SK-N-SH treated with all-trans-retinoic acid at 6 μM for 48 hours (cell line): Measurements from ENCODE around the gene PRM3.
A peak's percentile ranks its signal among the peaks of the same experiment; 100 is the strongest.

ENCODE experiments used
- ATAC-seq: fragments of 200-7000 bp; cut with Tn5 transposase; 3 replicates; pipeline ENCODE4 v1.9.1; 2020; ENCODE audit warnings: mild to moderate bottlenecking, moderate library complexity
- ARNTL ChIP-seq: fragments of 450-650 bp; formaldehyde crosslinking; IDR thresholded peaks from 2 replicates; pipeline ENCODE4 v1.5.0; 2020; ENCODE audit warnings: low read depth, mild to moderate bottlenecking, moderate library complexity, borderline replicate concordance
- BACH2 ChIP-seq: fragments of 250-450 bp; sonication (Bioruptor Pico); IDR thresholded peaks from 2 replicates; pipeline ENCODE4 v1.9.0; 2021; ENCODE audit warnings: mild to moderate bottlenecking, borderline replicate concordance
- CSDC2 ChIP-seq: fragments of 250-450 bp; sonication (Bioruptor Pico); IDR thresholded peaks from 2 replicates; pipeline ENCODE4 v1.5.0; 2020; ENCODE audit warnings: mild to moderate bottlenecking, moderate library complexity
- GLIS3 ChIP-seq: fragments of 250-450 bp; sonication (Bioruptor Pico); IDR thresholded peaks from 2 replicates; pipeline ENCODE4 v1.5.0; 2020; ENCODE audit warnings: mild to moderate bottlenecking, moderate library complexity
- ISL1 ChIP-seq: fragments of 250-450 bp; sonication (Bioruptor Pico); IDR thresholded peaks from 2 replicates; pipeline ENCODE4 v2.1.2; 2022; ENCODE audit warnings: mild to moderate bottlenecking, moderate library complexity
- OSR1 ChIP-seq: fragments of 250-450 bp; sonication (Bioruptor Pico); IDR thresholded peaks from 2 replicates; pipeline ENCODE4 v1.8.0; 2022; ENCODE audit warnings: moderate library complexity, mild to moderate bottlenecking, inconsistent platforms
- PPARA ChIP-seq: fragments of 250-450 bp; sonication (Bioruptor Pico); IDR thresholded peaks from 2 replicates; pipeline ENCODE4 v1.5.0; 2020; ENCODE audit warnings: mild to moderate bottlenecking, borderline replicate concordance
- RARB ChIP-seq: fragments of 250-450 bp; sonication (Bioruptor Pico); IDR thresholded peaks from 2 replicates; pipeline ENCODE4 v1.8.0; 2021; ENCODE audit warnings: mild to moderate bottlenecking, moderate library complexity
- SNAI2 ChIP-seq: fragments of 250-450 bp; sonication (Bioruptor Pico); IDR thresholded peaks from 2 replicates; pipeline ENCODE4 v1.5.0; 2020; ENCODE audit warnings: mild to moderate bottlenecking, moderate library complexity
- TCF4 ChIP-seq: fragments of 250-450 bp; sonication (Bioruptor Pico); IDR thresholded peaks from 2 replicates; pipeline ENCODE4 v1.8.0; 2021; ENCODE audit warnings: mild to moderate bottlenecking, moderate library complexity, borderline replicate concordance
- TOX ChIP-seq: fragments of 250-450 bp; sonication (Bioruptor Pico); IDR thresholded peaks from 2 replicates; pipeline ENCODE4 v1.8.0; 2021; ENCODE audit warnings: mild to moderate bottlenecking, moderate library complexity, borderline replicate concordance
- ZFP3 ChIP-seq: fragments of 250-450 bp; sonication (Bioruptor Pico); IDR thresholded peaks from 2 replicates; pipeline ENCODE4 v1.5.0; 2020; ENCODE audit warnings: mild to moderate bottlenecking, moderate library complexity
- ZFP30 ChIP-seq: fragments of 450-650 bp; formaldehyde crosslinking; IDR thresholded peaks from 2 replicates; pipeline ENCODE4 v1.5.0; 2022; ENCODE audit warnings: mild to moderate bottlenecking, moderate library complexity
- ZNF565 ChIP-seq: fragments of 450-650 bp; formaldehyde crosslinking; conservative IDR thresholded peaks from 2 replicates; pipeline ENCODE4 v1.5.0; 2020; ENCODE audit warnings: low read depth, mild to moderate bottlenecking, moderate library complexity
- ZNF70 ChIP-seq: fragments of 450-650 bp; formaldehyde crosslinking; IDR thresholded peaks from 2 replicates; pipeline ENCODE4 v1.5.0; 2020; ENCODE audit warnings: mild to moderate bottlenecking, moderate library complexity
- ZNF8 ChIP-seq: fragments of 450-650 bp; formaldehyde crosslinking; IDR thresholded peaks from 2 replicates; pipeline ENCODE4 v1.5.0; 2020; ENCODE audit warnings: mild to moderate bottlenecking, moderate library complexity
- TF ChIP-seq, protein P1 (sequence below): fragments of 250-450 bp; sonication (Bioruptor Pico); IDR thresholded peaks from 2 replicates; pipeline ENCODE4 v1.5.1; 2020; ENCODE audit warnings: low read depth, mild to moderate bottlenecking, moderate library complexity
- TF ChIP-seq, protein P2 (sequence below): fragments of 250-450 bp; sonication (Bioruptor Pico); IDR thresholded peaks from 2 replicates; pipeline ENCODE4 v1.5.1; 2021; ENCODE audit warnings: mild to moderate bottlenecking, moderate library complexity
- TF ChIP-seq, protein P3 (sequence below): fragments of 250-450 bp; sonication (Bioruptor Pico); IDR thresholded peaks from 2 replicates; pipeline ENCODE4 v1.5.0; 2020; ENCODE audit warnings: mild to moderate bottlenecking, moderate library complexity
- TF ChIP-seq, protein P4 (sequence below): fragments of 250-450 bp; sonication (Bioruptor Pico); IDR thresholded peaks from 2 replicates; pipeline ENCODE4 v1.8.0; 2020; ENCODE audit warnings: mild to moderate bottlenecking, moderate library complexity, borderline replicate concordance

The PRM3 gene

DNA sequence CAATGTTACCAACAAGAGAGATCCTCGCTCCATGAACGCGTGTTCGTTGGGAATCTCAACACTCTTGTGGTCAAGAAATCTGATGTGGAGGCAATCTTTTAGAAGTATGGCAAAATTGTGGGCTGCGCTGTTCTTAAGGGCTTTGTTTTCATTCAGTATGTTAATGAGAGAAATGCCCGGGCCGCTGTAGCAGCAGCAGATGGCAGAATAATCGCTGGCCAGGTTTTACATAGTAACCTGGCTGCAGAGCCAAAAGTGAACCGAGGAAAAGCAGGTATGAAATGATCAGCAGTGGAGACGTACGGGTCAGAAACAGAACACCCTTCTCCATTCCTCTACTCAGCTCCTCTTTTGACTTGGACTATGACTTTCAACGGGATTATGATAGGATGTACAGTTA is 30.8 kb downstream of the PRM3 start (continued):
- TF ChIP-seq, protein P1, sequence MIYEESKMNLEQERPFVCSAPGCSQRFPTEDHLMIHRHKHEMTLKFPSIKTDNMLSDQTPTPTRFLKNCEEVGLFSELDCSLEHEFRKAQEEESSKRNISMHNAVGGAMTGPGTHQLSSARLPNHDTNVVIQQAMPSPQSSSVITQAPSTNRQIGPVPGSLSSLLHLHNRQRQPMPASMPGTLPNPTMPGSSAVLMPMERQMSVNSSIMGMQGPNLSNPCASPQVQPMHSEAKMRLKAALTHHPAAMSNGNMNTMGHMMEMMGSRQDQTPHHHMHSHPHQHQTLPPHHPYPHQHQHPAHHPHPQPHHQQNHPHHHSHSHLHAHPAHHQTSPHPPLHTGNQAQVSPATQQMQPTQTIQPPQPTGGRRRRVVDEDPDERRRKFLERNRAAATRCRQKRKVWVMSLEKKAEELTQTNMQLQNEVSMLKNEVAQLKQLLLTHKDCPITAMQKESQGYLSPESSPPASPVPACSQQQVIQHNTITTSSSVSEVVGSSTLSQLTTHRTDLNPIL (CRISPR knock-in tag), result no peak
- TF ChIP-seq ZNF565 (CRISPR knock-in tag) (no peak), ZNF8 (CRISPR knock-in tag) (no peak), PPARA (no peak), ARNTL (CRISPR knock-in tag) (no peak), TOX (no peak), TCF4 (no peak), ISL1 (CRISPR knock-in tag) (no peak), RARB (CRISPR knock-in tag) (no peak)

DNA sequence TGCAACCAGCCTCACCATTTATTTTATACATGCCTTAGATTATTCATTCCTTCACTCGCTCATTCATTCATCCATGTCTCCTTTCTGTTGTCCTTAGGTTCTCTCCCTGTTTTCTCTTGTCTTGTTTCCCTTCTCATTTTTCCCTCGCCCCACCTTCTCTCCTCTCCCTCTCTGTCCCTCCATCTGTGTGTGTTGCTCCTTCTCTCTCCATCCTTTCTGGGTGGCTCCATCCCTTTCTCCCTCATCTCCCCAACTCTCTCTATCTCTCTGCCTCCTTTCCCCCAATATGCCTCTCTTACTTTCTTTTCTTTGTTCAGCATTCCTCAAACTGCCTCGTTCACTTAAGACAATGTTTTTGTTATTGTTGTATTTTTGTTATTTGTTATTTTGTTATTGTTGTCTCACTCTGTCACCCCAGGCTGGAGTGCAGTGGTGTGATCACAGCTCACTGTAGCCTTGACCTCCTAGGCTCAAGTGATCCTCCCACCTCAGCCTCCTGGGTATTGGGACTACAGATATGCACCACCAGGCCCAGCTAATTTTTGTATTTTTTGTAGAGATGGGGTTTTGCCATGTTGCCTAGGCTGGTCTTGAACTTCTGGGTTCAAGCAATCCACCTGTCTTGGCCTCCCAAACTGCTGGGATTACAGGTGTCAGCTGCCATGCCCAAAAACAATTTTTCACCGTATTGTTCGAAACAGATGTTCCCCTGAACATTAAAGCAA is 31.8 kb downstream of the PRM3 start:
- TF ChIP-seq OSR1 (no peak), ZFP3 (no peak), SNAI2 (no peak), ISL1 (CRISPR knock-in tag) (no peak), ZNF70 (CRISPR knock-in tag) (no peak), BACH2 (no peak), ZNF8 (CRISPR knock-in tag) (no peak), RARB (CRISPR knock-in tag) (no peak), CSDC2 (no peak), PPARA (no peak), ZFP30 (no peak), TOX (no peak)
- TF ChIP-seq, protein P2, sequence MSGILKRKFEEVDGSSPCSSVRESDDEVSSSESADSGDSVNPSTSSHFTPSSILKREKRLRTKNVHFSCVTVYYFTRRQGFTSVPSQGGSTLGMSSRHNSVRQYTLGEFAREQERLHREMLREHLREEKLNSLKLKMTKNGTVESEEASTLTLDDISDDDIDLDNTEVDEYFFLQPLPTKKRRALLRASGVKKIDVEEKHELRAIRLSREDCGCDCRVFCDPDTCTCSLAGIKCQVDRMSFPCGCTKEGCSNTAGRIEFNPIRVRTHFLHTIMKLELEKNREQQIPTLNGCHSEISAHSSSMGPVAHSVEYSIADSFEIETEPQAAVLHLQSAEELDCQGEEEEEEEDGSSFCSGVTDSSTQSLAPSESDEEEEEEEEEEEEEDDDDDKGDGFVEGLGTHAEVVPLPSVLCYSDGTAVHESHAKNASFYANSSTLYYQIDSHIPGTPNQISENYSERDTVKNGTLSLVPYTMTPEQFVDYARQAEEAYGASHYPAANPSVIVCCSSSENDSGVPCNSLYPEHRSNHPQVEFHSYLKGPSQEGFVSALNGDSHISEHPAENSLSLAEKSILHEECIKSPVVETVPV (CRISPR knock-in tag), result no peak
- TF ChIP-seq, protein P3, sequence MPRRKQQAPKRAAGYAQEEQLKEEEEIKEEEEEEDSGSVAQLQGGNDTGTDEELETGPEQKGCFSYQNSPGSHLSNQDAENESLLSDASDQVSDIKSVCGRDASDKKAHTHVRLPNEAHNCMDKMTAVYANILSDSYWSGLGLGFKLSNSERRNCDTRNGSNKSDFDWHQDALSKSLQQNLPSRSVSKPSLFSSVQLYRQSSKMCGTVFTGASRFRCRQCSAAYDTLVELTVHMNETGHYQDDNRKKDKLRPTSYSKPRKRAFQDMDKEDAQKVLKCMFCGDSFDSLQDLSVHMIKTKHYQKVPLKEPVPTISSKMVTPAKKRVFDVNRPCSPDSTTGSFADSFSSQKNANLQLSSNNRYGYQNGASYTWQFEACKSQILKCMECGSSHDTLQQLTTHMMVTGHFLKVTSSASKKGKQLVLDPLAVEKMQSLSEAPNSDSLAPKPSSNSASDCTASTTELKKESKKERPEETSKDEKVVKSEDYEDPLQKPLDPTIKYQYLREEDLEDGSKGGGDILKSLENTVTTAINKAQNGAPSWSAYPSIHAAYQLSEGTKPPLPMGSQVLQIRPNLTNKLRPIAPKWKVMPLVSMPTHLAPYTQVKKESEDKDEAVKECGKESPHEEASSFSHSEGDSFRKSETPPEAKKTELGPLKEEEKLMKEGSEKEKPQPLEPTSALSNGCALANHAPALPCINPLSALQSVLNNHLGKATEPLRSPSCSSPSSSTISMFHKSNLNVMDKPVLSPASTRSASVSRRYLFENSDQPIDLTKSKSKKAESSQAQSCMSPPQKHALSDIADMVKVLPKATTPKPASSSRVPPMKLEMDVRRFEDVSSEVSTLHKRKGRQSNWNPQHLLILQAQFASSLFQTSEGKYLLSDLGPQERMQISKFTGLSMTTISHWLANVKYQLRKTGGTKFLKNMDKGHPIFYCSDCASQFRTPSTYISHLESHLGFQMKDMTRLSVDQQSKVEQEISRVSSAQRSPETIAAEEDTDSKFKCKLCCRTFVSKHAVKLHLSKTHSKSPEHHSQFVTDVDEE (CRISPR knock-in tag), result no peak
- no peak for ATAC-seq

DNA sequence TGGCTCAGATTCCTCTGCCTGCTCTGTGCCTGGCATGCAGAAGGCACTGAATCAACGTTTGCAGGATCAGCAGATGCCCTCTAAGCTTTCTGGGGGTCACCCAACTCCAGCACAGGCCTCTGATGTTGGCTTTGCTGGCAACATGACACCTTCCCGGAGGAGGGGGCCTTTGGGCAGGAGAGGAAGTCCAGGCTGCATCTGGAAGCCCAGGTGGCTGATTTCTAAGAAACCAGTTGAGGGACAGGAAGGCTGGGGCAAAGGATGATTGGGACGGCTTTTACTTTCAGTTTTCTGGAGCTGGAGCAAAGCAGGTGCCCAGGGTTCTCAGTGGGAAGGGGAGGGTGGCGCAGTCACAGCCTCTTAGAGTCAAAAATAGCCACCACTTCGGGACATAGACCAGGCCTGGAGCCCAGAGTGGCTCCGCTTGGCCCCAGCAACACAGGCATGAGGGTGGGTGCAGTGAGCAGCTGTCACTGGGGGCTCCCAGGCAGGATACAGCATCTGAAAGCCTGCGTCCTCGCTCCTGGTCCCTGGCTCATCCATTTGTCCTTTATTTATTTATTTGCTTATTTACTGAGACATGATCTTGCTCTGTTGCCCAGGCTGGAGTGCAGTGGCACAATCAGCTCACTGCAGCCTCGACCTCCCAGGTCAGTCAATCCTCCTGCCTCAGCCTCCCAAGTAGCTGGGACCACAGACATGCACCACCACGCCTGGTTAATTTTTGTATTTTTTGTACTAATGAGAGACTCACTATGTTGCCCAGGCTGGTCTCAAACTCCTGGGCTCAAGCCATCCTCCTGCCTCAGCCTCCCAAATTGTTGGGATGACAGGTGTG is 32.6 kb downstream of the PRM3 start:
- ATAC-seq, result 0 out of 3 replicates have a peak, but pooled peaks have one; percentile 20
- TF ChIP-seq ISL1 (CRISPR knock-in tag) (no peak), ZNF565 (CRISPR knock-in tag) (no peak), BACH2 (no peak), GLIS3 (CRISPR knock-in tag) (no peak), ZFP30 (no peak), CSDC2 (no peak)
- TF ChIP-seq, protein P4, sequence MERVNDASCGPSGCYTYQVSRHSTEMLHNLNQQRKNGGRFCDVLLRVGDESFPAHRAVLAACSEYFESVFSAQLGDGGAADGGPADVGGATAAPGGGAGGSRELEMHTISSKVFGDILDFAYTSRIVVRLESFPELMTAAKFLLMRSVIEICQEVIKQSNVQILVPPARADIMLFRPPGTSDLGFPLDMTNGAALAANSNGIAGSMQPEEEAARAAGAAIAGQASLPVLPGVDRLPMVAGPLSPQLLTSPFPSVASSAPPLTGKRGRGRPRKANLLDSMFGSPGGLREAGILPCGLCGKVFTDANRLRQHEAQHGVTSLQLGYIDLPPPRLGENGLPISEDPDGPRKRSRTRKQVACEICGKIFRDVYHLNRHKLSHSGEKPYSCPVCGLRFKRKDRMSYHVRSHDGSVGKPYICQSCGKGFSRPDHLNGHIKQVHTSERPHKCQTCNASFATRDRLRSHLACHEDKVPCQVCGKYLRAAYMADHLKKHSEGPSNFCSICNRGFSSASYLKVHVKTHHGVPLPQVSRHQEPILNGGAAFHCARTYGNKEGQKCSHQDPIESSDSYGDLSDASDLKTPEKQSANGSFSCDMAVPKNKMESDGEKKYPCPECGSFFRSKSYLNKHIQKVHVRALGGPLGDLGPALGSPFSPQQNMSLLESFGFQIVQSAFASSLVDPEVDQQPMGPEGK (CRISPR knock-in tag), result no peak
